ENCODE data around the gene RPL29. TPM values are rescaled to one million over a fixed set of nuclear protein-coding genes. Genes with fewer than 3 reads are reported as not detected.

The RPL29 gene
- total RNA-seq, 2 donors from 2014 or later = 1,051 to 1,273 TPM

GRCh38 chr3:51958603-51959521, 36.8 kb downstream of the RPL29 start:
- no peaks in the 10 kb centered on the region for H3K27me3 ChIP-seq
- no peak overlapping the region for H3K4me3 ChIP-seq
- intact Hi-C loops (cut with DNase I) = no loop called here
- H3K27ac ChIP-seq = no peak overlapping the region
- TF ChIP-seq, protein P1, sequence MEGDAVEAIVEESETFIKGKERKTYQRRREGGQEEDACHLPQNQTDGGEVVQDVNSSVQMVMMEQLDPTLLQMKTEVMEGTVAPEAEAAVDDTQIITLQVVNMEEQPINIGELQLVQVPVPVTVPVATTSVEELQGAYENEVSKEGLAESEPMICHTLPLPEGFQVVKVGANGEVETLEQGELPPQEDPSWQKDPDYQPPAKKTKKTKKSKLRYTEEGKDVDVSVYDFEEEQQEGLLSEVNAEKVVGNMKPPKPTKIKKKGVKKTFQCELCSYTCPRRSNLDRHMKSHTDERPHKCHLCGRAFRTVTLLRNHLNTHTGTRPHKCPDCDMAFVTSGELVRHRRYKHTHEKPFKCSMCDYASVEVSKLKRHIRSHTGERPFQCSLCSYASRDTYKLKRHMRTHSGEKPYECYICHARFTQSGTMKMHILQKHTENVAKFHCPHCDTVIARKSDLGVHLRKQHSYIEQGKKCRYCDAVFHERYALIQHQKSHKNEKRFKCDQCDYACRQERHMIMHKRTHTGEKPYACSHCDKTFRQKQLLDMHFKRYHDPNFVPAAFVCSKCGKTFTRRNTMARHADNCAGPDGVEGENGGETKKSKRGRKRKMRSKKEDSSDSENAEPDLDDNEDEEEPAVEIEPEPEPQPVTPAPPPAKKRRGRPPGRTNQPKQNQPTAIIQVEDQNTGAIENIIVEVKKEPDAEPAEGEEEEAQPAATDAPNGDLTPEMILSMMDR (IDR thresholded peaks at IDR 0.05) = no peak
- H3K9me3 ChIP-seq = no peaks in the 10 kb centered on the region
- no peaks in the 10 kb centered on the region for H3K36me3 ChIP-seq
- no peak for DNase-seq
- peaks cover 6% of the 10 kb centered on the region for H3K4me1 ChIP-seq
- no peak overlapping the region for H3K9ac ChIP-seq (ENCODE audit: low read depth in 2 of 2, low read length in 2 of 2)

DNA sequence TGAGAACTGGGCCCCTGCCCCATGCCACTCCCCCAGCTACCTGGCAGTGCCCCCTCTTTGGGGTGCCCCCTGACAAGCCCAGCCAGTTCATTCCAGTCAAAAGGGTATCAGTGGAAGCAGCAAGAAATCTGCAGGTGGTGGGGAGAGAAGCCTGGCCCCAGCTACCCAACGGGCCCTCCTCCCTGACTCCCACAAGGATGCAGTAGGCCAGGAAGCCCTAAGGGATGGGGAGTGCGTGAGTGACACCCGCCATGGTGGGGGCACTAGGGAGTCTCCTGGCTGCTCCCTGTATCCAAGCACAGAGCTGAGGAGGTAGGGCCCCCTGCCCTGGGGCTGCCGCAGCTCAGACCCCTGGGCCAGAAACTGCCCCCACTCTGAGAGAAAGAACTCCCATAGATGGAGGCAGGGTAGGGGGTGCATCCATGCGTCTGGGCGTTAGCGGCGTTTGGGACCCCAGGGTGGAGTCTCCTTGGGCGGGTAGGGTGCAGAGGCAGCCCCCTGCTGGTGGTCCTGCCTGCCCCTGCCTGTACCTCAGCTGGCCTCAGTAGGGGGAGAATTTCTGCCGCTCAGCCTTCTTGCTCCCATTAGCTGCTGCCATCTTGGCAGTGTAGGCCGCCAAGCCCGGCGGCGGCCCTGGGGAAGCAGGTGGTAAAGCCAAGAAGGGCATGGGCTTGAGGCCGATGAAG, 38.0 kb downstream of the RPL29 start:
- no peak overlapping the region for H3K4me3 ChIP-seq
- intact Hi-C loops (cut with DNase I) = no loop called here
- H3K36me3 ChIP-seq = no peaks in the 10 kb centered on the region
- TF ChIP-seq, protein P1 (IDR thresholded peaks at IDR 0.05) = no peak
- H3K4me1 ChIP-seq = peaks cover 6% of the 10 kb centered on the region
- no peak overlapping the region for H3K27ac ChIP-seq
- DNase-seq = no peak
- H3K9ac ChIP-seq (ENCODE audit: low read depth in 2 of 2, low read length in 2 of 2) = no peak overlapping the region
- H3K9me3 ChIP-seq = no peaks in the 10 kb centered on the region
- no peaks in the 10 kb centered on the region for H3K27me3 ChIP-seq

DNA sequence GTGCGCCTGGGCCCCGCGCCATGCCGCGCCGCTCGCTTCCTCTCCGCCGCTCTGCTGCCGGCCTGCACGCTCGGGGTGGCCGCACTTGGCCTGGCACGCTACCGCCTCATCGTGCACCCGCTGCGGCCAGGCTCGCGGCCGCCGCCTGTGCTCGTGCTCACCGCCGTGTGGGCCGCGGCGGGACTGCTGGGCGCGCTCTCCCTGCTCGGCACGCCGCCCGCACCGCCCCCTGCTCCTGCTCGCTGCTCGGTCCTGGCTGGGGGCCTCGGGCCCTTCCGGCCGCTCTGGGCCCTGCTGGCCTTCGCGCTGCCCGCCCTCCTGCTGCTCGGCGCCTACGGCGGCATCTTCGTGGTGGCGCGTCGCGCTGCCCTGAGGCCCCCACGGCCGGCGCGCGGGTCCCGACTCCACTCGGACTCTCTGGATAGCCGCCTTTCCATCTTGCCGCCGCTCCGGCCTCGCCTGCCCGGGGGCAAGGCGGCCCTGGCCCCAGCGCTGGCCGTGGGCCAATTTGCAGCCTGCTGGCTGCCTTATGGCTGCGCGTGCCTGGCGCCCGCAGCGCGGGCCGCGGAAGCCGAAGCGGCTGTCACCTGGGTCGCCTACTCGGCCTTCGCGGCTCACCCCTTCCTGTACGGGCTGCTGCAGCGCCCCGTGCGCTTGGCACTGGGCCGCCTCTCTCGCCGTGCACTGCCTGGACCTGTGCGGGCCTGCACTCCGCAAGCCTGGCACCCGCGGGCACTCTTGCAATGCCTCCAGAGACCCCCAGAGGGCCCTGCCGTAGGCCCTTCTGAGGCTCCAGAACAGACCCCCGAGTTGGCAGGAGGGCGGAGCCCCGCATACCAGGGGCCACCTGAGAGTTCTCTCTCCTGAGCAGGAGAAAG, 39.6 kb downstream of the RPL29 start:
- Histone ChIP-seq H3K4me1 (peaks cover 6% of the 10 kb centered on the region), H3K9ac (ENCODE audit: low read depth in 2 of 2, low read length in 2 of 2) (peak overlapping the region; percentile 53 to 67), H3K9me3 (no peaks in the 10 kb centered on the region), H3K4me3 (peak overlapping the region; percentile 32), H3K36me3 (no peaks in the 10 kb centered on the region), H3K27me3 (no peaks in the 10 kb centered on the region), H3K27ac (no peak overlapping the region)
- no peak for DNase-seq
- intact Hi-C loops (cut with DNase I) = no loop called here
- TF ChIP-seq, protein P1 (IDR thresholded peaks at IDR 0.05) = no peak

GRCh38 chr3:51955175-51955892, 40.4 kb downstream of the RPL29 start, which contains the start of gene GPR62:
TSS of gene GPR62 (plus strand) at chr3:51955381. CDS start at chr3:51955653, 272 bp downstream.
- peak within 1 kb of the TSS in 1 of 2 donors; percentile 67 for H3K9ac ChIP-seq (ENCODE audit: low read depth in 2 of 2, low read length in 2 of 2)
- peaks cover 6% of the 10 kb centered on the region for H3K4me1 ChIP-seq
- no peak within 1 kb of the TSS for H3K27ac ChIP-seq
- peak within 1 kb of the TSS; percentile 32 for H3K4me3 ChIP-seq
- no peaks in the 10 kb centered on the region for H3K9me3 ChIP-seq
- H3K27me3 ChIP-seq = no peaks in the 10 kb centered on the region
- intact Hi-C loops (cut with DNase I) = no loop called here
- TF ChIP-seq, protein P1 (IDR thresholded peaks at IDR 0.05) = no peak
- DNase-seq = no peak
- H3K36me3 ChIP-seq = no peaks in the 10 kb centered on the region

Measured in colonic mucosa (tissue), 4 donors.